ENCODE data around the gene FAM131C. TPM values are rescaled to one million over a fixed set of nuclear protein-coding genes. Genes with fewer than 3 reads are reported as not detected.
"Not testable (repeated sequence)": the region's sequence is repeated elsewhere in the genome, so short reads cannot be mapped to it uniquely, and the experiment has no call there.

FAM131C gene
- total RNA-seq, 1 donor from 2014 or later, result 0.68 TPM

DNA sequence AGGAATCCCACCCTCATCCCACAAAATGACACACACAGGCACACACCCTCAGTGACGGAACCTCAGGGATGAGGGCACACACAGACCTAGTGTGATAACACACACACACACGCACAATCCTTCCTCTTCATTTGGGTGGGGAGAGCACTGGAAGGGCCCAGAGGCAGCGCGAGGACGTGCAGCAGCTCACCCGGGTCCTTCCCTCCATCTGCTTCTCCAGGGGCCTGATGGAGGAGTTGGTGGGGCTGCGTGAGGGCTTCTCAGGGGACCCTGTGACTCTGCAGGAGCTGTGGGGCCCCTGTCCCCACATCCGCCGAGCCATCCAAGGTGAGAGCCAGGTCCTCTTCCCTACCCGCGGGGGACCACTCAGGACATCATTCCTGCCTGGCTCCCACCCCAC, 51.1 kb downstream of the FAM131C start:
- DNase-seq (ENCODE audit: low read depth, low spot score), result no peak
- peak overlapping the region; percentile 62 for H3K27ac Mint-ChIP-seq (ENCODE audit: unreplicated experiment)
- no peak overlapping the region for H3K4me3 Mint-ChIP-seq
- peaks cover 9% of the 10 kb centered on the region for H3K27me3 Mint-ChIP-seq (ENCODE audit: low read depth)
- no peaks in the 10 kb centered on the region for H3K9me3 Mint-ChIP-seq
- peaks cover 13% of the 10 kb centered on the region for H3K4me1 Mint-ChIP-seq
- TF ChIP-seq, protein P1, sequence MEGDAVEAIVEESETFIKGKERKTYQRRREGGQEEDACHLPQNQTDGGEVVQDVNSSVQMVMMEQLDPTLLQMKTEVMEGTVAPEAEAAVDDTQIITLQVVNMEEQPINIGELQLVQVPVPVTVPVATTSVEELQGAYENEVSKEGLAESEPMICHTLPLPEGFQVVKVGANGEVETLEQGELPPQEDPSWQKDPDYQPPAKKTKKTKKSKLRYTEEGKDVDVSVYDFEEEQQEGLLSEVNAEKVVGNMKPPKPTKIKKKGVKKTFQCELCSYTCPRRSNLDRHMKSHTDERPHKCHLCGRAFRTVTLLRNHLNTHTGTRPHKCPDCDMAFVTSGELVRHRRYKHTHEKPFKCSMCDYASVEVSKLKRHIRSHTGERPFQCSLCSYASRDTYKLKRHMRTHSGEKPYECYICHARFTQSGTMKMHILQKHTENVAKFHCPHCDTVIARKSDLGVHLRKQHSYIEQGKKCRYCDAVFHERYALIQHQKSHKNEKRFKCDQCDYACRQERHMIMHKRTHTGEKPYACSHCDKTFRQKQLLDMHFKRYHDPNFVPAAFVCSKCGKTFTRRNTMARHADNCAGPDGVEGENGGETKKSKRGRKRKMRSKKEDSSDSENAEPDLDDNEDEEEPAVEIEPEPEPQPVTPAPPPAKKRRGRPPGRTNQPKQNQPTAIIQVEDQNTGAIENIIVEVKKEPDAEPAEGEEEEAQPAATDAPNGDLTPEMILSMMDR (conservative IDR thresholded peaks at IDR 0.05), result no peak
- H3K36me3 Mint-ChIP-seq (ENCODE audit: low read depth), result no peaks in the 10 kb centered on the region

DNA sequence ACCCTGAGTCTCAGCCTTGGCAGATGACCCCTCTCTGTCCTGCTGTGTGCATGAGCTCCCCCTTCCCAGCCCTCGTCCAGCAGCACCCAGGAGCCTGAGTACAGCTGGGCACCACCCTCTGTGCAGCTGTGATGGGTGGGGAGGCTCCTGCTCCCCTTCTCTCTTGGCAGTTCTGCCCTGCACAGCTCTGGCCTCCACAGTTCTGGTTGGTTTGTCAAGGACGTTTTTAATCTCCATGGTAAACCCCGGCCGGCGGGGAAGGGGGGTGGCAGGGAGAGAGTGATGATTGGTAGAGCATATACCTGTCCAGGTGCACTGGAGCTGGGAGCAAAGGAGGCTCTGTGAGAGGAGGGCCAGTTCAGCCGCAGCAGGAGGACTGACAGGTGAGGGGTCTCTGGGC, 51.8 kb downstream of the FAM131C start, which contains the start of gene CLCNKA:
Gene CLCNKA, plus strand, starts transcription at position 356 of the 400 bp plus-strand sequence. CDS start 584 bp downstream, outside the sequence.
- no peak within 1 kb of the TSS for H3K4me3 Mint-ChIP-seq

DNA sequence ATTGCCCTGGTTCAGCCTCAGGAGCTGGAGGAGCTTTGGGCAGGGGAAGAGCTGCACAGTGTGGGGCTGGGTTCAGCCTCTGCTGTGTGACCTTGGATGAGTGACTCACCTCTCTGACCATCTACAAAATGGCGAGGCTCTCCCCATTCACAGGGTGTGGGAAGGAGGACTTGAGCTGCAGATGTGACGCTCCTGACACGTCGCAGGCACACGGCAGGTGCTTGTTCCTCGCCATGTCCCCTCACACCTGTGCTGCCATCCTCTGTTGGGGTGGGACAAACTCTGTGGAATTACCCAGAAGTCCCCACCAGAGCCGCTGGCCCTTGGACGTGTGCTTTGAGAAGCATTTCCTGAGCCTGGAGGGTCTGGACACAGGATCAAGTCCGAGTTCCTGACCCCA, 52.6 kb downstream of the FAM131C start:
- H3K4me3 Mint-ChIP-seq; H3K36me3 Mint-ChIP-seq (ENCODE audit: low read depth); H3K27me3 Mint-ChIP-seq (ENCODE audit: low read depth); H3K9me3 Mint-ChIP-seq; H3K27ac Mint-ChIP-seq (ENCODE audit: unreplicated experiment); DNase-seq (ENCODE audit: low read depth, low spot score): not testable (repeated sequence)
- H3K4me1 Mint-ChIP-seq, result peaks cover 13% of the 10 kb centered on the region

More for the DNA sequence above, 51.8 kb downstream of the FAM131C start, which contains the start of gene CLCNKA:
- DNase-seq (ENCODE audit: low read depth, low spot score), result no peak
- Mint-ChIP-seq H3K36me3 (ENCODE audit: low read depth) (no peaks in the 10 kb centered on the region), H3K9me3 (no peaks in the 10 kb centered on the region), H3K27me3 (ENCODE audit: low read depth) (peaks cover 9% of the 10 kb centered on the region), H3K27ac (ENCODE audit: unreplicated experiment) (peak within 1 kb of the TSS; percentile 62), H3K4me1 (peaks cover 13% of the 10 kb centered on the region)
- TF ChIP-seq, protein P1 (conservative IDR thresholded peaks at IDR 0.05), result no peak

DNA sequence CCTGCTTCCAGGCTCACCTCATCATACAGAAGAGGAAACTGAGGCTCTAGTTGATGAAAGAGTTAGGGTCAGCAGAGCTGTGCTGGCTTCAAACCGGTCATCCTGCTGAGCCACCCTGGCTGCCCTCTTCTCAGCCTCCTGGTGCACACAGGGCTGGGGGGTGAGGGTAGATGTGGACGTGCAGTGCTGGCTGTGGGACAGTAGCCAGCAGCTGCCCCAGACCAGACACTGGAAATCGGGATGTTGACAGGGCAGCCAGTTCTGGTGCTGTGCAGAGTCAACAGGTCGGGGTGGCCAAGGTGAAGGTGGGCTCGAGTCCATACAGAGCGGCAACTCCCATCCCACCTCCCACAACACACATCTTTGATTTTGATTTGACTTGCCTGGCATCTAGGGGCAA, 53.1 kb downstream of the FAM131C start:
- Mint-ChIP-seq H3K27me3 (ENCODE audit: low read depth) (peaks cover 6% of the 10 kb centered on the region), H3K36me3 (ENCODE audit: low read depth) (no peaks in the 10 kb centered on the region), H3K4me3 (no peak overlapping the region), H3K4me1 (peaks cover 13% of the 10 kb centered on the region), H3K9me3 (no peaks in the 10 kb centered on the region), H3K27ac (ENCODE audit: unreplicated experiment) (no peak overlapping the region)
- TF ChIP-seq, protein P1 (conservative IDR thresholded peaks at IDR 0.05), result no peak
- DNase-seq (ENCODE audit: low read depth, low spot score), result no peak

DNA sequence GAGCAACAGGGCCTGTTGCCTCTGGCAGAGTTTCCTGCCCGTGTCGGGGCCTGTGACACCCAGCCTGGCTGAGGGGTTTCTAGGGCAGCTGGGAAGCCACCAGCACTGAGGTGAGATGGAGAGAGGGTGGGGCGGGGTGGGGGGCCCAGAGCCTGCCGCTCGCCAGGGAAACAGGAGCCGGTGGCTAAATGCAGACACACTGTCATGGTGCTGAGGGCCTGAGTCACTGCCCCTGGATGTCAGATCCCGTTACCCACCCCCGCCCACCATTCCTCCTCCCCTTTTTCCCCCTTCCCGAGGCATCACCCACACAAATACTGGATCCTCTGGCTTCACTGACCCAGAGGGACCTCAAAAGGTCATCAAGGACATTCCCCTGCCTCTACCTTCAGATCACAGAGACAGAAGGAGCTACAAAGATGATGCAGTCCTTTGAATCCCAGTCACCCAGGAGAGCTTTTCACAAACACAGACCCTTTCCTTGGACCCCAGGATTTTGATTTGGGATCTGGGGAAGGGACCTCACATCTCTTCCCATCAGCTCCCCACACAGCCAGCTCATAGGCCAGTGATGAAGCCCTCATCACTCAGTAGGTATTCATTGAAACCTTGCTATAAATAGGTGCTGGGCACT, 53.7 kb downstream of the FAM131C start:
- peaks cover 4% of the 10 kb centered on the region for H3K27me3 Mint-ChIP-seq (ENCODE audit: low read depth)
- TF ChIP-seq, protein P1 (conservative IDR thresholded peaks at IDR 0.05), result no peak
- no peak for DNase-seq (ENCODE audit: low read depth, low spot score)
- H3K36me3 Mint-ChIP-seq (ENCODE audit: low read depth), result no peaks in the 10 kb centered on the region
- no peak overlapping the region for H3K27ac Mint-ChIP-seq (ENCODE audit: unreplicated experiment)
- no peak overlapping the region for H3K4me3 Mint-ChIP-seq
- no peaks in the 10 kb centered on the region for H3K9me3 Mint-ChIP-seq
- peaks cover 18% of the 10 kb centered on the region for H3K4me1 Mint-ChIP-seq
